Colon (tissue), 2 donors: Measurements from ENCODE around the gene MOG.
"Not testable (repeated sequence)": the region's sequence is repeated elsewhere in the genome, so short reads cannot be mapped to it uniquely, and the experiment has no call there.

Source experiments
- FAIRE-seq: peaks from 2 replicates; lab custom pipeline; 2012; peaks lifted over from hg19 to GRCh38; lab: Jason Lieb, UNC
- donor health status: control.
- donor health status: control.

Gene MOG

DNA sequence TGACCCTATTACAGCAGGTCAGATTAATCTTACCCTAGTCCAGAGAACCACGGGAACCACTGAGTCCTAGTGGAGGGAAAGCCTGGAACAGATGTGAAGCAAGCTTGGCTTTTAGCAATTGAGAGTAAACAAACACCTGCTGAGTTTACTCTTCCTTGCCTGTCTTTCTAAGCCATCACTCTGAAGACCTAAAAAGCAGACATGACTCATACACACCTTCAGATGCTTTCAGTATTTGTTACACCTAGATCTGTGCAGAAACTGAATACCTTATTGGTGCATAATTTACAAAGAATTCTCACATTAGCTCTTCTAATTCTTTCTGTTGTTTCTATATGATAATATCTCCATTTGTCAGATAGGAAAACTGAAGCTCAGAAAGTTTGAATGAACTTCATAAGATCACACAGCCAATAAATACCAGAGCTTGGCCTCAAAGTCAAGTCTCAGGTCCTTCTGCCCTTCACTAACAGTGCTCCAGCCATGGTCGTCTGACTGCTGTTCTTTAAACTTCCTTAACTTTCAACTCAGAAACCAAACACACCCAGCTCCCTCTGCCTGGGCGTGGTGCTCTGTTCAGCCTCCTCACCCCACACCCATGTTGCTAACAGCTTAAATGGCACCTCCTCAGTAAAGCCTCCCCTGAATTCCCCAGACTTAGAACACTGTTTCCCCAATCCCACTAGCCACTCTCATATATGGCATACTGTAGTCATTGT is 15.3 kb upstream of the MOG start:
- FAIRE-seq, result no peak

DNA sequence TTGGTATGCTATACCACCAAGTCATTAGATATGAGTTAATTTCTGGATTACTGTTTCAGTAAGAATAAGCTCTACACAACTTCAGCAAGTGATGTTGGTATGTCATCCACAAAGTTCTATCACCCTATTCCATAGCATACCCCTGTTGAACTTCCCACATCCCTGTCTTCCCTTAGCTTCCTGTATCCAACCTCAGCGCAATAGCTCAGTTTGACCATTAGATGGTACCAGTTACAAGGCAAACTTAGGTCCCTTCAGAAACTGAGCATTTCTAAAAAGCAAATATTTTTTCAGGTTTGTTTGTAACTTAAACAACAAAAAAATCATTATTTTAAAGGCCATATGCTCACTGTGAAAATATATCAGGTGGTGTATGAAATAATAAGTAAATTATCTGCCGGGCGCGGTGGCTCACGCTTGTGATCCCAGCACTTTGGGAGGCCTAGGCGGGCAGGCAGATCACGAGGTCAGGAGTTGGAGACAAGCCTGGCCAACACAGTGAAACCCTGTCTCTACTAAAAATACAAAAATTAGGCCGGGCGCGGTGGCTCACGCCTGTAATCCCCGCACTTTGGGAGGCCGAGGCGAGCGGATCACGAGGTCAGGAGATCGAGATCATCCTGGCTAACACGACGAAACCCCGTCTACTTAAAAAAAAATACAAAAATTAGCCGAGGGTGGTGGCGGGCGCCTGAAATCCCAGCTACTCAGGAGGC is 8.8 kb upstream of the MOG start:
- no peak for FAIRE-seq

DNA sequence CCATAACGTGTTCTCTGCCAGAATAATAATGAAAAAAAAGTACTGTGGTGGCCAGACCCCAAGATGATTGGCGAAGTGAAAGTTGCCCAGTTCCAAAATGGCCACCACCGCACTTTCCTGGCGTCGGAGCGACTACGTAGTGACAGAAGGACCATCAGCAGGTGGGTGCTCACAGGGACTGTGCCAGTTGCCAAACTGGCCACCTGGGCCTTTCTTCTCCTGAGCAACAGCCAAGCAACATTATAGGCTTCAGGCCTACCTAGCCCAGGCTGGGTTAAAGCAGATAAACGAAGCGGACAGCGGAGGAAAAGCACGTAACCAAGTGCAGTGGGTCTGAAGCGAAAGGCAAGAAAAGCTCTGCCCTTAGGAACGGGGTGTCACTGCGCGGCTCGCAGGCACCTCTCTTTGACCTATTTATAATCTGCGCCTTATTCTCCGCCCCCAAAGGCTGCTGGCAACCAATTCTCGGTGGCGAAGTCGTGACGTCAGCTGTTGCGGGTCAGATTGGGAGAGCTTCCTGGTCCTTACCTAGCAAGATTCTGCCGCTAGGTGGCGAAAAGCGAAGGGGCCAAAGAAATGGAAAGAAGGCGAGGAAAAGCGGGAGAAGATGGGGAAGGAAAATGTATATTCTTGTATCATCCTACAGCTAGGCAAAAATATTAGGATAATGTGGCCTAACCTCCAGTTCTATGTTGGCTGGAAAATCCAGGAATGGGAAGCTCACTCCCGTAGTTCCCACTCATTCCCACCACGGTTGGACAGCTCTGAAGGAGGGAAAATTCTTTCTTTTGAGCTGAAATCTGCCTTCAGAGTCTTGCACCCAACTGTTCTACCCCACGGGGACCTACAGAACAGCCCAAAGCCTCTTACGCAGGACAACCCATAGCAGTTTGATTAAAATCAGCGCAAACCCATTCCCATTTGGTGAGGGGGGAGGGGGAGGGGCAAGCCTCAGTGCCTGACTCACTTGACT is 6.9 kb upstream of the MOG start:
- FAIRE-seq, result no peak

DNA sequence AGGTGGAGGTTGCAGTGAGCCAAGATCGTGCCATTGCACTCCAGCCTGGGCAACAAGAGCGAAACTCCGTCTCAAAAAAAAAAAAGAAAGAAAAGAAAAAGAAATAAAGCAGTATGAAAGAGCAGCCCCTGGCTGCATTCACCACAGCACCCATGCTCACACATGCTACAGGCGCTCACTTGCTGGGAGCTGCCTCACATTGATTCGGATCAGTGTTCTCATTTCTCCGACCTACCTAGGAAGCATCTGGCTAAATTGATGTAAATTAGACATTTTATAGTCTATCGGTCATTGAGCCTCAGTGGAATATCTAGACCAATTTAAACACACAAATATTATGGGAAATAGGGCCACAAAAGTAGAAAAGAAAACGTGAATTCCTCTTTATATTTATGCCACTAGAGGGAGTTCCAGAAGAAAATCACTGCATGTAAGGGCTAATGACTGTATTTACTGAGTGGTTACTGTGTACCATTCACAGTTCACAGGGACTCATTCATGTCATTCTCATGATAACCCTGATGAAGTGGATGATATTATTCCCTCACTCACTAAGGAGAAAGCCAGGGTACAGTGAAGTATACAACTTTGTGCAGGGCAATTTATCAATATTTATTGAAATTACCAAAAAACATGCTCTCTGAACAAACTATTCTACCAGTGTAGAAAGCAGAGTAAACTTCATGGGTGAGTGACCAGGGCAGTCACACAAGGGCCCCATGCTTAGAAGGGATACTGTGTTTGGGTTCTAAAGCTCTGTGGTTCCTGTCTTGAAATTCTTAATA is 5.3 kb upstream of the MOG start:
- FAIRE-seq, result no peak

DNA sequence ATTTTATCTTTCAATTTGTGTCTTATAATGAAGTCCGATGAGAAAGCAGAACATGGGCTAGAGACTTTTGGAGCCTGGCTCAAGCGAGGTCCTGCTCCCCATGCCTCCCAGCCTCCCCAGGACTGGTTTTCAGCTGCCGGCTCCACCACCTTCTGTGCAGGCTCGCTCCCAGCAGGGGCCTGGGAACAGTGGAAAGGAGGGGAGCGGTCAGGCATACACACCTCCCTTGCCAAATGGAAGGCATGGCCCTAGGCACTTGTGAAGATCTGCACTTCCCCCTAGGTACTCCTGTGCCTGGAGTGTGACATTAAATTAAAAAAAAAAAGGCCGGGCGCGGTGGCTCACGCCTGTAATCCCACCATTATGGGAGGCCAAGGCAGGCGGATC is 4.7 kb upstream of the MOG start:
- no peak for FAIRE-seq

DNA sequence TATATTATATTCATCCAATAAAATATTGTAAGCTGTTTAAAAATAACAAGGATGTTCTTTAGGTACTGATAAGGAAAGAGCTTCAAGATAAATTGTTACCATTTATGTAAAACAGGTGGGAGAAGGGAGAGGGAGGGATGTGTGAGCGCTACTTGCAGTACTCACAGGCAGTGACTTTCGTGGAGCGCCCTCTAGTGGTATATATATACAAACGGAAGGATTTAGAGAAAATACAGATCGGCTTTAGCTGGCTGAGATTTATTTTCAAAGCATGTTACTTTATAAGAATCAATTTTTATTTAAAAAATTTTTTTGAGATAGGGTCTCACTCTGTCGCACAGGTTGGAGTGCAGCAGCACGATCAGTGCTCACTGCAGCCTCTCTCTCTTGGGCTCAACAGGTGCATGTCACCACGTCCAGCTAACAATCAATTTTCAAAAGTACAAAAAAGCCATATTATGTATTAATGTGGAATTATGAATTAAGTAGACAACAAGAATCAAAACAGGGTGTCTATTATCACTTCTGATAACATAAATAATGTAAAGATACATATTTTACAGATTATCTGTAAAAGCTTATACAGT is 3.3 kb upstream of the MOG start:
- FAIRE-seq, result no peak

DNA sequence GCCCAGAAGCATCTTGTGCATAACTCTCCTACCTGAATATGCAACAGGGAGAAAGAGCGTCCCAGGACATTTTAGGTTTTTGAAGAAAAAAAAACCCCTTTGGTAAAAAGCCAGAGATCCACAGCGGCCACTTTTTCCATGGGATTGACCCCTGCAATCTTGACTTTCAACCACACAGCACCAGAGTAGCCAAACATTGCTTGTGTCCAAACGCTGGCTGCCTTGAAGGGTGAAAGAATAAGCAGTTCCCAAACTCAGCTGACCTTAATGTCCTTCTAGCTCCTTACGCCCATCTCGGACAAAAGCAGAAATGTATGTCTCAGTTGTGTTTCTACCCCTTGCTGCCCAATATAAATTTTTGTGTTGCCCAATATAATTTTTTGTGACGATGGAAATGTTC is 1.2 kb upstream of the MOG start:
- no peak for FAIRE-seq

DNA sequence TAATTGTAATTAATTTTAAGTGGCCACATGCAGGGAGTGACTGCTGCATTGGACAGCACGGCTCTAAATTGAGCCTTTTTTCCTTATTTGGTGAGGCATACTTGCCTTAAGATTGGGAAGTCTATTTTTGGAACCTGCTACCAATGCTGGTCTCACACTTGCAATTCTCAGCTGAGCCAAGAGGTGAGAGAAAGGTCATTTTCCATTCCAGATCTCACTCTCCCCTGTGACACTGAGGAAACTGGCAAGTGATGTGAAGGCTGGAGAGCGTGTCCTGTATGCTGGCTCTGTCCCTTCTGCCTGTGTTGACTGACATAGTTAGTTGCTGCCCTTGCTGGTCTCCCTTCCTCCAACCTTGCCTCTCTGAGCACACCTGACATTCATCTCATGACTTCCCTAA is 735 bp upstream of the MOG start:
- FAIRE-seq, result no peak

DNA sequence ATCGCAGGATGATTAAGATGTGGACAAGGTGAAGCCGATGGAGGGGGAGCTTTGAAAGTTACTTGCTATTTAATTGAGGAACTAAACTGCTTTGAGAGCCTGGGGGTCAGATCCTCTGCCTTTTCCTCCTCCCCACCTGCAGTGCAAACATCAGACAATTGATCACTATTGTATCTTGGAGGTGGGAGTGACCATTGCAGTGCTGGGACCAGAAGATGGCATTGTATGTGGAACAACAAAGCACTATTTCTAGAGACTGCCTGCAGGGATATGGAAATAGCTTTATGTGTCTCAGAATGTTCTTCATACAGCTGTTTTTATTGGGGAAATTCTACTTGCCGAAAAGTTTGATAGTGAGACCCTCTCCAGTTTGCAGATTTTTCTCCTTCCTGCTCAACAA is 4.2 kb downstream of the MOG start:
- FAIRE-seq, result no peak

DNA sequence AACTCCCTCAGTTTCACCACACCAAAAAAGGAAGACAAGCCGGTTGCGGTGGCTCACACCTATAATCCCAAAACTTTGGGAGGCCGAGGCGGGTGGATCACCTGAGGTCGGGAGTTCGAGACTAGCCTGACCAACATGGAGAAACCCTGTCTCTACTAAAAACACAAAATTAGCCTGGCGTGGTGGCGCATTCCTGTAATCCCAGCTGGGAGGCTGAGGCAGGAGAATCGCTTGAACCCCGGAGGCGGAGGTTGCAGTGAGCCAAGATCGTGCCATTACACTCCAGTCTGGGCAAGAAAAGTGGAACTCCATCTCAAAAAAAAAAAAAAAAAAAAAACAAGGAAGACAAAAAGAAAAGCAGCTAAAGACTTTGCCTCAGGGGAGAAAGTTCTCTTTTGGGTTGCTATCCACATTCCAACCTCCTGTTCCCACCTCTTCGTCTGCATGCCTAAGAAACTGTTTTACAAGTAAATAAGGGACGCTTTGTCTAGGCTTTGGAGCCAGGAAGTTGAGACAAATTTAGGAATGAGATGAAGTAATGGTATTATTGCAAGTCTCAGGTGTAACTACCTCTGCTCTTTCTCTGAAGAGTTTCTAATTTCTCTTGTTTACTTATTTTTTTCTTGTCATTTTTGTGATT is 4.7 kb downstream of the MOG start:
- FAIRE-seq, result not testable (repeated sequence)

DNA sequence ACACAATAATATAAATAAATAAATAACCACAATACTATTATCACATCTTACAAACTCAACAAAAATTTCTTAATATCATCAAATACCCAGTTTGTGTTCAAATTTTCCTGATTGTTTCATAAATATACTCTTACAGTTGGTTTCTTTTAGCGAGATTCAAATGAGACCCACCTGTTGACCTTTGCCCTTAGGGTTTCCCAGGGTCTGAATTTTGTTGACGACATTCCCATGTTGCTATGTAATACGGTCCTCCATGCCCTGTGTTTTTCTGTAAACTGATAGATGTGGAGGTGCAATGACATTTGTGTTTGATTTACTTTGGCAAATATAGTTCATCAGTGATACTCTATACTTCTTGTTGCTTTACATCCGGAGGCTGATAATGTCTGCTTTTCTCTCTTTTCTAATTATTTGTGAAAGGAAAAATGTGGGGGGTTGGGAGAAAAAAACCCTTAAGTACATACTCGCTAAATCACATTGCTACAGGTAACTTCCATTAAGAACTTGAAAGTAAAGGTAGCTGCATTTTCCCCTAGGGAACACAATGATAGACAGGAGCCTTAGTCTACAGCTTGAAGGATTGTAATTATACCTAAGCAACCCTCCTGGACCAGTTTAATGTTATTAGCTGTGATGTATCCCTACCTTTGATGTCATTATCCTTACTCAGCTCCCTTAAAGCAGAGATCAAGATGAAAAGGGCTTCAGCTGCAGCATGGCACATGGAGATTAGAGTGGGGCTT is 6.6 kb downstream of the MOG start:
- no peak for FAIRE-seq

DNA sequence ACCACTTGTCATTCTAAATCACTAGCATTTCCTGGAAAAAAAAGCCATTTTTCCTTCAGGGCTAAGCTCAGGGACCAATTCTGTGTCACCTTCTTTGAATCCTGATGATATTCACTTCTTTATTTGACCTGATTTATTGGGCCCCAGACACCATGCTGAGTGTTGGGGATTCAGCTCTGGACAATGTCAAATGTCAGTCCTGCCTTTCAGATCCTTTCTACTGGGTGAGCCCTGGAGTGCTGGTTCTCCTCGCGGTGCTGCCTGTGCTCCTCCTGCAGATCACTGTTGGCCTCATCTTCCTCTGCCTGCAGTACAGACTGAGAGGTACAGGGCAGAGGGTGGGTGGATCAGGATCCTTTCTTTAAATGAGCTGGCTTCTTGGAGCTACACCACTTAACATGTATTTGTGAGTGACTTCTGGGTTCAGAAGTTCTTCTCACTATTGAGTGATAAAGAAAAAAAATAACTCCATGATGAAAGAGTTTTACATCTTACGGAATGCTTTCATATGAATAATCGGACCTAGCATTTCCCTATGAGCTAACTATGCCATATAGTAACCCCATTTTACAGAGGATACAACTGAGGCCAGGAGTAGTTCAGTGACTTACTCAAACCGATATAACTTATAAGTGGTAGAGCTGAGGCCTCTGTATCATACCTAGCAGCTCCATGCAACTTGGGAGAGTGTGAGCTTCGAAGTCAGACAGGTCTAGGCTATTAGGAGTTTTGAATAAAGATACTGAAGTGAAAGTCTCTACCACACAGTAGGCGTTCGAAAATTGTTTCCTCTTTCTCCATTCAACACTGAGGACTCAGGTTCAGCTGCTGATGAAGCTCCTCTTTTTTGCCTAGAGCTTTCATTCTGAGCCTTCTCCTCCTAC is 9.3 kb downstream of the MOG start:
- no peak for FAIRE-seq

DNA sequence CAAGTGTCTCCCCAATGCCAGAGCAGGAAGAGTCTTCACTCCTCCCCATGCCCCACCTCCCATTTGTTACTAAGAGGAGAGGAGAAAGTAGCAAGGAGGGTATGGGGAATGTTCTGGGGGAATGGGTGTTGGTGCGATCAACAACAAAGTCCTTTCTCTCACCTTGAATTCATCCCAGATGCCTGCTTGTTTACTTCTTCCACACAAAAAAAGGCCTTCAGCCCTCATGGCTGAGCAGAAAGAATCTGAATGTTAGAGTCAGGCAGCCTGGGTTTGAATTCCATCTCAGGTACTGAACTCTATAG is 9.9 kb downstream of the MOG start:
- FAIRE-seq, result no peak

DNA sequence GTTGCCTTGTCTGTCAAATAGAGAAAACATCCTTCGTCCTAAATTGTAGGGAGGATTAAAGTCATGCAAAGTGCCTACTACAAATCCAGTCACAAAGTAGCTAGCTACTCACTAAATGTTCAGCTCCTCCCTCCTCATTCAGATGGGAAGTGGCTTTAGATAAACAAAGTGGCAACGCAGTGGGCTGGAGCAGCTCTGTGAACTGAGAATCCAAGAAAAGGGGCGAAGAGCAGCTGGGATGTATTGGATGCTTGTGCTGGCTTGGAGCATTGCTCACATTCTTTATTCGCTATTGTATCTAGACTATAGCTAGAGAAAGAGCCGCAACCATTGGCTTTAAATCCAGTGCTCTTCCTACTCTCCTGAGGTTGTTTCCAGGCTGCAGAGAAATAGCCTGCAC is 10.3 kb downstream of the MOG start:
- no peak for FAIRE-seq

DNA sequence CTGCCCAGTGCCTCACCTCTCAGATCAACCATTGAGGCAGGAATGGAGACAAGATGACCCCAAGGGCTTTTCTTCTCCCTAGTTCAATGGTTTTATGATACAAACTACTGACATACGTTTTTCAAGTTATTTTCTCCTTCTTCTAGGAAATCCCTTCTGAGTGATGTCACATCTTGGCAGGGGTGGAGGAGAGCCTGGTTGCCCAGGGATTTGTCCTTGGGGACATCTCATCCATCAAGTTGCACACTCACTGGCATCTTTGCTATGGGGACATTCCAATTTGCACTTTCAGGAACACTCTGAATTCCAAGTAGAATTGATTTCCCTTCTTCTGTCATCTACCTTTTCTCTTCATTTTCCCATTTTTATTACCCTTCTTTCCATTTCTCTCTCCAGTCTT is 14.1 kb downstream of the MOG start:
- FAIRE-seq, result no peak

DNA sequence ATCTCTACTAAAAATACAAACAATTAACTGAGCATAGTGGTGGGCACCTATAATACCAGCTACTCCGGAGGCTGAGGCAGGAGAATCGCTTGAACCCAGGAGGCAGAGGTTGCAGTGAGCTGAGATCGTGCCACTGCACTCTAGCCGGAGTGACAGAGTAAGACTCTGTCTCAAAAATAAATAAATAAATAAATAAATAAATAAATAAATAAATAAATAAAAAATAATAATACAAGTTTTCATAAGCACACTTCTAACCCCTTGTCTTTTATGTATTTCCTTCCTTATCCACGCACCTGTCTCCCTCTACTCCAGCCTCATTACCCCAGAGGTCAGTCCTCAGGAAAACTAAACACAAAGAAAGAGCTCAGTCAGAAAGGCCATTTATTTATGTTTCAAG is 15.2 kb downstream of the MOG start:
- not testable (repeated sequence) for FAIRE-seq

DNA sequence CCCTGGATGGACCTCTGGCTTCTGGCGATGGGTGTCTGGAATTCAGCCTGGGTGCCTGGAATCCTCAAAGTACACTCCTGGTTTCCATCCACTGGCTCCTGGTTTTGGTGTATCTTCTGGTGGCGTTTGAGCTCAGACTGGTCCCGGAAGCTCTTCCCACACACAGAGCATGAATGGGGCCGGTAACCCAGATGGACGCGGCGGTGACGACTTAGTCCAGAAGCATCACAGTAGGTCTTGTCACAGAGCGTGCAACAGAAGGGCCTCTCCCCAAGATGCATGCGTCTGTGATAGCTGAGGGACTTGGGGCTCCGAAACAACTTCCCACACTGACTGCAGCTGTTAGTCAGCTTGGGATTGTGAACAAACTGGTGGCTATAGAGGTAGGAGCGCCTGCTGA is 16.3 kb downstream of the MOG start:
- FAIRE-seq, result no peak

DNA sequence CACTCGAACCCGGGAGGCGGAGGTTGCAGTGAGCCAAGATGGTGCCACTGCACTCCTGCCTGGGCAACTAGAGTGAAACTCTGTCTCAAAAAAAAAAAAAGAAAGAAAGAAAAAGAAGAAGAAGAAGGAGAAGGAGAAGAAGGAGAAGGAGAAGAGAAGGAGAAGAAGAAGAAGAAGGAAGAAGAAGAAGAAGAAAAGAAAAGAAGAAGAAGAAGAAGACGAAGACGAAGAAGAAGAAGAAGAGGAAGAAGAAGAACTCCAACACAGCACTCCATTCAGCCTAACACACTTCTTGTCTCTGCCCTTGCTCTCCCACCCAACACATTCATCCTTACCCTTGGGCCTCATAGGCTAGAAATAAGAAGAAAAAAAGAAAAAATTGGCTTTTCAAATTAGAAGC is 17.1 kb downstream of the MOG start:
- FAIRE-seq, result no peak

DNA sequence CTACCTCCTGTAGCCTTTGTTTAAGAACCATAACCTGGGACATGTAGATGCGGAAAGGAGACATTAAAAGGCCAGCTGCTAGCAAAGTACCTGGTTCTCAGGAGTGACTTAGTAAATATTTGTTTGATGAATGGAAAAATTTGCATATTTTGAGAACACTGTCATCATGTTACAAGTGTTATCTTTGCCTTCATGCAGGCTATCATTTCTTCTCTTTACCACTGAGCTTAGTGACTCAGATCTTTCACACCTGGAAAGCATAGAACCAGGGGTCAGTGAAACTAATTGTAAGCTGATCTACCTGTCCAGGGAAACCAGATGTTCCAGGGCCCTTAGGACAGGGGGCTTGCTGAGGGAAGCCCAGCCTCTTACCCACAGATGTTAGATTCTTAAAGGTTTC is 18.7 kb downstream of the MOG start:
- FAIRE-seq, result no peak
